ACC112 (cell line): ENCODE measurements around the gene KAT2A.

Experiments
- H2AFZ ChIP-seq: fragments of 200-600 bp; sonication (generic); one replicate; pipeline ENCODE4 v1.6.0; 2017; ENCODE audit warnings: antibody characterized with exemption, low read length; ENCODE audit not compliant: unreplicated experiment
- H3K27ac ChIP-seq: fragments of 200-600 bp; sonication (generic); 2 replicates; pipeline ENCODE4 v1.5.1; 2014; ENCODE audit warnings: low read depth, mild to moderate bottlenecking, antibody characterized with exemption, low read length, moderate library complexity
- H3K27me3 ChIP-seq: fragments of 200-600 bp; sonication (generic); 2 replicates; pipeline ENCODE4 v1.6.1; 2014; ENCODE audit warnings: mild to moderate bottlenecking, antibody characterized with exemption, low read length, moderate library complexity, mixed read lengths; ENCODE audit not compliant: insufficient read depth
- H3K36me3 ChIP-seq: fragments of 200-600 bp; sonication (generic); 2 replicates; pipeline ENCODE4 v1.6.1; 2016; ENCODE audit warnings: mild to moderate bottlenecking, antibody characterized with exemption, low read length, moderate library complexity, mixed read lengths; ENCODE audit not compliant: insufficient read depth
- H3K4me1 ChIP-seq: fragments of 200-600 bp; sonication (generic); one replicate; pipeline ENCODE4 v1.6.1; 2016; ENCODE audit warnings: low read length, mixed read lengths; ENCODE audit not compliant: insufficient read depth, unreplicated experiment, control insufficient read depth
- H3K4me3 ChIP-seq: fragments of 200-600 bp; sonication (generic); 2 replicates; pipeline ENCODE4 v1.5.1; 2014; ENCODE audit warnings: mild to moderate bottlenecking, low read depth, low read length
- H3K79me2 ChIP-seq: fragments of 200-600 bp; sonication (generic); one replicate; pipeline ENCODE4 v1.6.0; 2016; ENCODE audit warnings: low read length; ENCODE audit not compliant: control insufficient read depth, unreplicated experiment, insufficient read depth

KAT2A gene

GRCh38 chr17:42104264-42104663, 16.9 kb downstream of the KAT2A start:
- H3K27me3 ChIP-seq = no peaks in the 10 kb centered on the region
- H3K27ac ChIP-seq = no peak overlapping the region

GRCh38 chr17:42103221-42103954, 17.8 kb downstream of the KAT2A start:
- Histone ChIP-seq H3K36me3 (peaks cover 10% of the 10 kb centered on the region; the same call in 1 of the 2 replicates), H2AFZ (no peak overlapping the region), H3K27me3 (no peaks in the 10 kb centered on the region), H3K79me2 (no peaks in the 10 kb centered on the region), H3K4me1 (peaks cover 5% of the 10 kb centered on the region), H3K27ac (no peak overlapping the region), H3K4me3 (no peak overlapping the region)

More at GRCh38 chr17:42104264-42104663, 16.9 kb downstream of the KAT2A start:
- Histone ChIP-seq H2AFZ (no peak overlapping the region), H3K4me3 (no peak overlapping the region), H3K4me1 (peaks cover 5% of the 10 kb centered on the region), H3K36me3 (peaks cover 15% of the 10 kb centered on the region; the same call in 1 of the 2 replicates), H3K79me2 (no peaks in the 10 kb centered on the region)

GRCh38 chr17:42101513-42102292, 19.5 kb downstream of the KAT2A start:
- H2AFZ ChIP-seq = no peak overlapping the region
- H3K79me2 ChIP-seq = no peaks in the 10 kb centered on the region
- H3K27ac ChIP-seq = no peak overlapping the region
- H3K4me3 ChIP-seq = no peak overlapping the region
- no peaks in the 10 kb centered on the region for H3K36me3 ChIP-seq
- peaks cover 5% of the 10 kb centered on the region for H3K4me1 ChIP-seq
- H3K27me3 ChIP-seq = peaks cover 13% of the 10 kb centered on the region

GRCh38 chr17:42098730-42099399, 22.3 kb downstream of the KAT2A start:
- H3K4me1 ChIP-seq = peaks cover 5% of the 10 kb centered on the region

GRCh38 chr17:42097691-42098631, 23.2 kb downstream of the KAT2A start, which contains the start of gene ZNF385C:
Gene ZNF385C, minus strand, starts transcription at chr17:42098473. Its CDS starts 35,417 bp downstream, at chr17:42063056.
- H3K4me3 ChIP-seq = peak within 1 kb of the TSS; percentile 56
- H3K27me3 ChIP-seq = peaks cover 13% of the 10 kb centered on the region
- H3K36me3 ChIP-seq = no peaks in the 10 kb centered on the region
- H3K79me2 ChIP-seq = no peaks in the 10 kb centered on the region
- peaks cover 5% of the 10 kb centered on the region for H3K4me1 ChIP-seq
- peak within 1 kb of the TSS; percentile 50 for H2AFZ ChIP-seq
- H3K27ac ChIP-seq = no peak within 1 kb of the TSS

More at GRCh38 chr17:42098730-42099399, 22.3 kb downstream of the KAT2A start:
- no peaks in the 10 kb centered on the region for H3K36me3 ChIP-seq
- no peak overlapping the region for H3K27ac ChIP-seq
- H2AFZ ChIP-seq = no peak overlapping the region
- no peaks in the 10 kb centered on the region for H3K79me2 ChIP-seq
- H3K27me3 ChIP-seq = peaks cover 13% of the 10 kb centered on the region
- no peak overlapping the region for H3K4me3 ChIP-seq

GRCh38 chr17:42096360-42097111, 24.6 kb downstream of the KAT2A start:
- no peaks in the 10 kb centered on the region for H3K36me3 ChIP-seq
- H3K4me3 ChIP-seq = no peak overlapping the region
- no peak overlapping the region for H2AFZ ChIP-seq
- no peak overlapping the region for H3K27ac ChIP-seq
- H3K4me1 ChIP-seq = no peaks in the 10 kb centered on the region
- peaks cover 13% of the 10 kb centered on the region for H3K27me3 ChIP-seq
- no peaks in the 10 kb centered on the region for H3K79me2 ChIP-seq

GRCh38 chr17:42094375-42095069, 26.6 kb downstream of the KAT2A start:
- Histone ChIP-seq H3K4me1 (no peaks in the 10 kb centered on the region), H2AFZ (no peak overlapping the region), H3K27me3 (peaks cover 16% of the 10 kb centered on the region)

GRCh38 chr17:42092939-42093338, 28.2 kb downstream of the KAT2A start:
- Histone ChIP-seq H3K27ac (no peak overlapping the region), H3K4me3 (no peak overlapping the region), H2AFZ (no peak overlapping the region), H3K4me1 (no peaks in the 10 kb centered on the region), H3K27me3 (peaks cover 15% of the 10 kb centered on the region), H3K79me2 (no peaks in the 10 kb centered on the region), H3K36me3 (no peaks in the 10 kb centered on the region)

More at GRCh38 chr17:42094375-42095069, 26.6 kb downstream of the KAT2A start:
- H3K27ac ChIP-seq = no peak overlapping the region
- no peaks in the 10 kb centered on the region for H3K79me2 ChIP-seq
- no peaks in the 10 kb centered on the region for H3K36me3 ChIP-seq
- H3K4me3 ChIP-seq = no peak overlapping the region
